Memory B cell (primary cell): Measurements from ENCODE around the gene C1orf53.
A peak's percentile ranks its signal among the peaks of the same experiment; 100 is the strongest.
"Not testable (repeated sequence)": the region's sequence is repeated elsewhere in the genome, so short reads cannot be mapped to it uniquely, and the experiment has no call there.

ENCODE experiments used
- ATAC-seq: fragments of 150-1000 bp; cut with Tn5 transposase; 2 replicates; pipeline ENCODE4 v1.10.0; 2021; ENCODE audit warnings: low read depth, mild to moderate bottlenecking, moderate library complexity
- DNase-seq, 2 donors: peaks; one replicate each; pipeline ENCODE4 v3.0.0; 2022; ENCODE audit warnings: low spot score in 2 of 2
- H3K27ac Mint-ChIP-seq: one replicate; pipeline ENCODE4 v1.8.0; 2022; ENCODE audit warnings: mild to moderate bottlenecking, moderate library complexity, mixed read lengths
- H3K27me3 Mint-ChIP-seq: one replicate; pipeline ENCODE4 v1.8.0; 2022; ENCODE audit warnings: mixed read lengths
- H3K36me3 Mint-ChIP-seq: one replicate; pipeline ENCODE4 v1.8.0; 2022; ENCODE audit warnings: mild to moderate bottlenecking, mixed read lengths
- H3K4me1 Mint-ChIP-seq: one replicate; pipeline ENCODE4 v1.8.0; 2022; ENCODE audit warnings: mixed read lengths
- H3K4me3 Mint-ChIP-seq: one replicate; pipeline ENCODE4 v1.8.0; 2022; ENCODE audit warnings: mild to moderate bottlenecking, moderate library complexity, mixed read lengths
- H3K9me3 Mint-ChIP-seq: one replicate; pipeline ENCODE4 v1.8.0; 2022; ENCODE audit warnings: mixed read lengths

C1orf53 gene

DNA sequence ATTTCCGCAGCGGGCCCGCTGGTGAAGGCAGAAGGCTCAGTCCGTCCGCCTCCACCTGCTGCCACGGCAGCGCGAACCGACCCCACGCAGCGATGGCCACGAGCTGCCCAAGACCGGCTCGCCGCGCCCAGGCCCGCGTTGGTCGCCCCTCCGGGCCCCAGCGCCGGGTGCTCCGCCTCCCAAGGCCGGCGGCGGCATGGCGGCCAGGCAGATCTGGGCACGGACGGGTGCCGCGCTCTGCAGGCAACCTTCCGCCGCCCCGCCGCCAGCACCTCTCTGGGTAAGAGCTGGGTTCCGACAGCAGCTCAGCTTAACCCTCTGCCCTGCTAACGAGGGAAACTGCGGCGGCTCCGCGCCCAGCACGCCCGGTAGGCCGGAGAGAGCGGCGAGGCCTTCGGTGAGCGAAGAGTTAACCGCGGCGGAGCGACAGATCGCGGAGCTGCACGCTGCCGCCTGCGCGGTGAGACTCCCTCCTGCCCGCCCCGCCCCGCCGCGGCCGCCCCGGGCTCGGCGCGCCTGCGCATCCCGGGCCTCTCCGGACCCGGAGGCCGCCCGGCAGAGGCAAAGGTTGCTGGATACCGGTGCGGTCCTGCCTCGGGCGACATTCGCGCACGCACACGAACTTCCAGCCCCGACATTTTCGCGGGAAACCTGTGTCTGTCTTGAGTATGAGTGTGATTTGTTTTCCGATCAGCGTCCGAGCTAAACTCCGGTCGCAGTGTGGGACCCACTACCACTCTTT lies at the start of gene C1orf53:
Gene C1orf53 (plus strand): TSS at position 177 of the 742 bp plus-strand sequence. CDS start 20 bp downstream, at position 197.
- peaks cover 17% of the 10 kb centered on the region for H3K27me3 Mint-ChIP-seq

DNA sequence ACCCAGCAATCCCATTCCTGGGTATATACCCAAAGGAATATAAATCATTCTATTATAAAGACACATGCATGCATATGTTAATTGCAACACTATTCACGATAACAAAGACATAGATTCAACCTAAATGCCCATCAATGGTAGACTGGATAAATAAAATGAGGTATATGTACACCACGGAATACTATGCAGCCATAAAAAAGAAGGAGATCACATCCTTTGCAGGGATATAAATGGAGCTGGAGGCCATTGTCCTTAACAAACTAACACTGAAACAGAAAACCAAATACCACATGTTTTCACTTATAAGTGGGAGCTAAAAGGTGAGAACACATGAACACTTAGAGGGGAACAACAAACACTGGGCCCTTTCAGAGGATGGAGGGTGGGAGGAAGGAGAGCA lies 46.7 kb upstream of the C1orf53 start:
- H3K9me3 Mint-ChIP-seq, DNase-seq: not testable (repeated sequence)

More for the DNA sequence above, at the start of gene C1orf53:
- peak; percentile 87 for ATAC-seq
- Mint-ChIP-seq H3K4me1 (peaks cover 7% of the 10 kb centered on the region), H3K27ac (peak within 1 kb of the TSS; percentile 62), H3K36me3 (no peaks in the 10 kb centered on the region), H3K4me3 (peak within 1 kb of the TSS; percentile 91), H3K9me3 (no peaks in the 10 kb centered on the region)
- peak; percentile 65 to 77 for DNase-seq

DNA sequence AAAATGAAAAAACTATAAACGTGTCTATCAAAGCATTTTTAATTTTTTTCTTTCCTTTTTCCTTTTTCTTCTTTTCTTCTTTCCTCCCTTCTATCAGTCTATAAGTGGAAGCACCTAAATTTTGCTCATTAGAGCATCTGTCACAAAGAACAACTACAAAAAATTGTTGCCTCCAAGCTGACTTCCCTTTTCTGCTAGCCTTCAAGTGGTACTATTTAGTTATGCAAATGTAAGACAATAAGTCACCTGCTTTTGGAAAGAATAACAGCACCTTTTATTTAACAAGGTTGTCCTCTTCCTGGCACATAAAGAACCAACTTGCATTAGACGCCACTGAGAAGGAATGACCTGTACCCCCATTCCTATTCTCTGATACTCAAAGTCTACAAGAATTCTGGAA lies 45.0 kb upstream of the C1orf53 start:
- Mint-ChIP-seq H3K27ac (no peak overlapping the region), H3K9me3 (peaks cover 3% of the 10 kb centered on the region), H3K4me1 (peaks cover 4% of the 10 kb centered on the region), H3K4me3 (no peak overlapping the region), H3K27me3 (no peaks in the 10 kb centered on the region), H3K36me3 (no peaks in the 10 kb centered on the region)
- ATAC-seq (peak; percentile 83), DNase-seq (no peak)

More for the DNA sequence above, 46.7 kb upstream of the C1orf53 start:
- H3K27me3 Mint-ChIP-seq, H3K27ac Mint-ChIP-seq, ATAC-seq, H3K36me3 Mint-ChIP-seq, H3K4me1 Mint-ChIP-seq, H3K4me3 Mint-ChIP-seq: not testable (repeated sequence)

DNA sequence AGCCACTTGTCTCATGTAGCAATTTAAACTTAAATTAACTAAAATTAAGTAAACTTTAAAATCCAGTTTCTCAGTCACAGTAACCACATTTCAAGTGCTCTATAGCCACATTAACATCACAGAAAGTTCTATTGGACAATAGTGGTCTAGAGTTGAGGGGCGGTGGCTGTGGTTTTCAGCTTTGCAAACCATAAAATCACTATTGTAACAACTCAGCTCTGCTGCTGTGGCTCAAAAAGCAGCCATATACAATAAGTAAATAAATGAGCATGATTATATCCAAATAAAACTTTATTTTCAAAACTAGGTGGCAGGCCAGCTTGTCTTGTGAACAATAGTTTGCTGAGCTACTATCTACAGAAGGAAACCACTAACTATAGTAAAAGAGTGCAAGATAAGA lies 43.4 kb upstream of the C1orf53 start:
- Mint-ChIP-seq H3K27ac (no peak overlapping the region), H3K36me3 (no peaks in the 10 kb centered on the region), H3K4me1 (peaks cover 4% of the 10 kb centered on the region), H3K4me3 (no peak overlapping the region), H3K9me3 (peaks cover 3% of the 10 kb centered on the region), H3K27me3 (no peaks in the 10 kb centered on the region)
- ATAC-seq (no peak), DNase-seq (no peak)

DNA sequence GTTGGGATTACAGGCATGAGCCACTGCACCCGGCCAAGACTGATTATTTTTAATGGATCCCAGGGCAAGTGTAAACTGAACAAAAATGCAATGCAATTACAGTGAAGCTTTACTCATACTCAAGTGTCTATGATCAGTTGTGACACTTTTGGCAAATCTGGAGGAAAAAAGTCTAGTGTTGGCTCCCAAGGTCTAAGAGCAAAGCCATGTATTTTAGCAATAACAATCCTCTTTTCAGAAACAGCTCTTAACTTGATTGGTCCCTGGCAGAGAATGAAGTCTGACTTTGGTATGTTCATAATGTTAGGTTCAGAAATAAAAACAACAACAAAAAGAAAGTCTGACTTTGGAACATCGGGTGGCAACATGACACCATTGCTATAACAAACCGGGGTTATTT lies 40.2 kb upstream of the C1orf53 start:
- DNase-seq (no peak), ATAC-seq (no peak)
- H3K27me3 Mint-ChIP-seq: no peaks in the 10 kb centered on the region
- H3K27ac Mint-ChIP-seq: no peak overlapping the region
- no peaks in the 10 kb centered on the region for H3K9me3 Mint-ChIP-seq
- H3K4me1 Mint-ChIP-seq: peaks cover 4% of the 10 kb centered on the region
- no peak overlapping the region for H3K4me3 Mint-ChIP-seq
- H3K36me3 Mint-ChIP-seq: no peaks in the 10 kb centered on the region

DNA sequence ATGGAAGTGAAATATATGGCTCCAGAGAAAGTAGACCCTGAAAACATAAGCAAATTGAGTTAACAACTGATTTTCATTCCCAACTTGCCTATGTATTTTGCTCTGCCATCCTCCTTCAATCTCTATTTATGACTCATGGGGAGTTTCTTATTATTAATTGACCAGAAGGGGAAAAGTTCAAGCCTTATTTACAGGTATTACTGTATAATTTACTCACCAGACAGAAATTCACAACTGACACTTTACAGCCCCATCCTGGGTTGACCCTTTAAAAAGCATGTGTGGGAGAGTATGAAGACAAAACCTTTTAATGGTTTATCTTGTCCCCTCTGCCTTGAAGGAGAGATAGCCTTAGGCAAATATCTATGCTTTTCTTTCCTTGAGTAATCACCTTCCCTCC lies 39.8 kb upstream of the C1orf53 start:
- H3K4me3 Mint-ChIP-seq: no peak overlapping the region
- DNase-seq: no peak
- H3K27ac Mint-ChIP-seq: no peak overlapping the region

DNA sequence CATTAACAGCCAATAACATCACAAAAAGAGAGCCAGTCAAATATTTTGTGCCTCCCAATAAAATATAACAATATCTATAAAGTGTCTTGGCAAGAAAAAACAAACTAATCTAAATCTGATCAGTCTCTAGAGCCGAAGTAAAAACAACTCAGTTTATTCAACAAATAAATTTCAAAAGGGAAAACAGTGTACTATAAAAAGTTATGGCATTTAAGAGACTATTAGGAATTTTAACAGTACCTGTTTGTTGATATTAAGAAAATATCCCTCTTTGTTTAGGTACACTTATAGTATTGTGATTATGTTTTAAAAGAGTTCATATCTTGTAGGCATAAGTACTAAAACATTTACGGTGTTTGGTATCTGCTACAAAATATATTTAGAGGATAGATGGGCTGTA lies 36.6 kb upstream of the C1orf53 start:
- DNase-seq (no peak), ATAC-seq (no peak)
- no peak overlapping the region for H3K27ac Mint-ChIP-seq
- no peaks in the 10 kb centered on the region for H3K9me3 Mint-ChIP-seq
- no peaks in the 10 kb centered on the region for H3K36me3 Mint-ChIP-seq
- no peaks in the 10 kb centered on the region for H3K27me3 Mint-ChIP-seq
- no peak overlapping the region for H3K4me3 Mint-ChIP-seq
- no peaks in the 10 kb centered on the region for H3K4me1 Mint-ChIP-seq

More for the DNA sequence above, 39.8 kb upstream of the C1orf53 start:
- no peak for ATAC-seq
- Mint-ChIP-seq H3K36me3 (no peaks in the 10 kb centered on the region), H3K27me3 (no peaks in the 10 kb centered on the region), H3K4me1 (peaks cover under 1% of the 10 kb centered on the region), H3K9me3 (no peaks in the 10 kb centered on the region)

DNA sequence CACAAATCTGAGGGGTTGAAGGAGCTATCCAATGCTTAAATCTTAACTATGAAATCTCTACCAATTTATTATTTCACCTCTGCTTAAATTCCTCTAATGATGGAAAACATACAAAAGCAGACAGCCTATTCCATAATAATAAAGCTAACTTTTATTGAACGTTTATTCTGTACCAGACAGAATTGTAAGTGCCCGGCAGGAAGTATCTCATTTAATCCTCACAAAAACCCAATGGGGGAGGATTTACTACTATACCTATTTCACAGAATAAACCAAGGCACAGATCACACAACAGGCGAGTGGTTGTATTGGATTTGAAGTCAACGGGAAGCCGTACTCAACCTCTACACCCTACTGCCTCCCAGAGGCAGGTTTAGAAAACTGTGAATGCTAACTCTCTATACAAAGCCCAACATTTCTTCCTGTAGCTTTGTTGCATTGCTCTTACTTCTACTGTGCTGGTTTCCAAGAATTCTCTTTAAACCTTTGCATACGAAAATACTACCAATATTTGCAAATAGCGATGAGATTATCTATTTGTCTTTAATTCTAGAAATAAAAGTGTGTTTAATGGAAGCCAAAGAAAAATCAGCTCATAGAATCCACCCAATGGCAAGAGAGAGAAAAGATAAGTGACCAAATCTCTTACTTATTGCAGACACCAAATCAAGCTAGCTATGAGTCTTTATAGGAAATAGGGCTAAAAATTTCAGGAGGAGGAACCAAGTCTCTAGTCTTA lies 33.5 kb upstream of the C1orf53 start:
- DNase-seq: peak in 1 of 2 donors; percentile 20
- ATAC-seq: peak; percentile 94

DNA sequence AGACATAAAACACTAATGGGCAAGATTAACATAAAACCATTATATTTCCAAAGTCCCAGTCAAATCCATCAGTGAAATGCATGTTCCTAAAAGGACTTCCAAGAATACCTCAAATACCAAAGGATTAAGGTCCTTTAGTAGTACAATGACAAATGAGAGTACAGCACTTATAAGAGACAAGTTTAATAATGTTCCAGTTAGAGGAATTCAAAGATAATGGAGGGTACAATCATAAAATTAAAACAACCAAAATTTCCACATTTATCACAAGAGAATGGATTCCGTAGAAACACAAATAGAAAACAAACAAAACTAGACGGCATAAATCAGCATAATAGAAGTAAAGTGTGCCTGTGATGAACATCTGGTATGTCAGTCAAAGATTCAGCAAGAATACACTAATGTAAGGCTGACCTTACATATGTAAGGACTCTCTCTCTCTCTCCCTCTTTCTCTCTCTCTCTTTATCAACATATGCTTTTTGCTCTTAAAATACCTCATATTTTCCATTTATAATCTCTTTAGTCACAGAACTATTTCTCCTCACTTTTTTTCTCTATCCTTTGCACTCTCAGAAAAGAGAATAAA lies 32.8 kb upstream of the C1orf53 start:
- ATAC-seq (no peak), DNase-seq (no peak)
- H3K27ac Mint-ChIP-seq: no peak overlapping the region
- H3K4me3 Mint-ChIP-seq: no peak overlapping the region
- no peaks in the 10 kb centered on the region for H3K27me3 Mint-ChIP-seq
- no peaks in the 10 kb centered on the region for H3K9me3 Mint-ChIP-seq
- H3K4me1 Mint-ChIP-seq: no peaks in the 10 kb centered on the region
- H3K36me3 Mint-ChIP-seq: no peaks in the 10 kb centered on the region

More for the DNA sequence above, 33.5 kb upstream of the C1orf53 start:
- no peak overlapping the region for H3K27ac Mint-ChIP-seq
- H3K9me3 Mint-ChIP-seq: no peaks in the 10 kb centered on the region
- no peak overlapping the region for H3K4me3 Mint-ChIP-seq
- H3K36me3 Mint-ChIP-seq: no peaks in the 10 kb centered on the region
- H3K27me3 Mint-ChIP-seq: no peaks in the 10 kb centered on the region
- no peaks in the 10 kb centered on the region for H3K4me1 Mint-ChIP-seq

DNA sequence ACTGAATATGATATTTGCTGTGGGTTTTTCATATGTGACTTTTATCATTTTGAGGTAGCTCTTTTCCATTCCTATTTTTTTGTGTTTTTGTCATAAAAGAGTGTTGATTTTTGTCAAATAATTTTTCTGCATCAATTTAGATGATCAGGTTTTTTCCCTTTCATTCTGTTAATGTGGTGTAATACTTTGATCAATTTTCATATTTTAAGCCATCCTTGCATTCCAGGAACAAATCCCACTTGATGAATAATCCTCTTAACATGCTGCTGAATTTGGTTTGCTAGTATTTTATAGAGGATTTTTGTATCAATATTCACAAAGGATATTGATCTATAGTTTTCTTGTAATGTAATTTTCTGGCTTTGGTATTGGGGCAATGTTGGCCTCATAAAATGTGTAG lies 25.5 kb upstream of the C1orf53 start:
- H3K4me3 Mint-ChIP-seq: no peak overlapping the region
- DNase-seq (no peak), ATAC-seq (no peak)
- peaks cover 2% of the 10 kb centered on the region for H3K36me3 Mint-ChIP-seq
- H3K27ac Mint-ChIP-seq: no peak overlapping the region
- H3K9me3 Mint-ChIP-seq: peaks cover 12% of the 10 kb centered on the region
- no peaks in the 10 kb centered on the region for H3K4me1 Mint-ChIP-seq
- peaks cover 3% of the 10 kb centered on the region for H3K27me3 Mint-ChIP-seq

DNA sequence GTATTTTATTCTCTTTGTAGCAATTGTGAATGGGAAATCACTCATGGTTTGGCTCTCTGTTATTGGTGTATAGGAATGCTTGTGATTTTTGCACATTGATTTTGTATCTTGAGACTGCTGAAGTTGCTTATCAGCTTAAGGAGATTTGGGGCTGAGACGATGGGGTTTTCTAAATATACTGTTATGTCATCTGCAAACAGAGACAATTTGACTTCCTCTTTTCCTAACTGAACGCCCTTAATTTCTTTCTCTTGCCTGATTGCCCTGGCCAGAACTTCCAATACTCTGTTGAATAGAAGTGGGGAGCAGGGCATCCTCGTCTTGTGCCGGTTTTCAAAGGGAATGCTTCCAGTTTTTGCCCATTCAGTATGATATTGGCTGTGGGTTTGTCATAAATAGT lies 22.0 kb upstream of the C1orf53 start:
- not testable (repeated sequence) for ATAC-seq, H3K27ac Mint-ChIP-seq, H3K36me3 Mint-ChIP-seq, H3K4me3 Mint-ChIP-seq, DNase-seq, H3K4me1 Mint-ChIP-seq
- H3K27me3 Mint-ChIP-seq: peaks cover 12% of the 10 kb centered on the region
- peaks cover 12% of the 10 kb centered on the region for H3K9me3 Mint-ChIP-seq

DNA sequence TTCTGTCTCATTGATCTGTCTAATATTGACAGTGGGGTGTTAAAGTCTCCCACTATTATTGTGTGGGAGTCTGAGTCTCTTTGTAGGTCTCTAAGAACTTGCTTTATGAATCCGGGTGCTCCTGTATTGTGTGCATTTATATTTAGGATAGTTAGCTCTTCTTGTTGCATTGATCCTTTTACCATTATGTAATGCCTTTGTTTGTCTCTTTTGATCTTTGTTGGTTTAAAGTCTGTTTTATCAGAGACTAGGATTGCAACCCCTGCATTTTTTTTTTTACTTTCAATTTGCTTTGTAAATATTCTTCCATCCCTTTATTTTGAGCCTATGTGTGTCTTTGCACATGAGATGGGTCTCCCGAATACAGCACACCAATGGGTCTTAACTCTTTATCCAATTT lies 20.2 kb upstream of the C1orf53 start:
- not testable (repeated sequence) for H3K9me3 Mint-ChIP-seq, ATAC-seq, H3K27ac Mint-ChIP-seq, H3K4me1 Mint-ChIP-seq, H3K4me3 Mint-ChIP-seq, DNase-seq, H3K36me3 Mint-ChIP-seq
- peaks cover 12% of the 10 kb centered on the region for H3K27me3 Mint-ChIP-seq

DNA sequence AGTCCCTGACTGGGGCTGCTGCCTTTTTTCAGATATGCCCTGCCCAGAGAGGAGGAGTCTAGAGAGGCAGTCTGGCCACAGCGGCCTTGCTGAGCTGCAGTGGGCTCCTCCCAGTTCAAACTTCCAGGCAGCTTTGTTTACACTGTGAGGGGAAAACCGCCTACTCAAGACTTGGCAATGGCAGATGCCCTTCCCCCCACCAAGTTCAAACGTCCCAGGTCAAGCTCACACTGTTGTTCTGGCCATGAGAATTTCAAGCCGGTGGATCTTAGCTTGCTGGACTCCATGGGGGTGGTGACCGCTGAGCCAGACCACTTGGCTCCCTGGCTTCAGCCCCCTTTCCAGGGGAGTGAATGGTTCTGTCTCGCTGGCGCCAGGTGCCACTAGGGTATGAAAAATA lies 18.3 kb upstream of the C1orf53 start:
- peaks cover 14% of the 10 kb centered on the region for H3K27me3 Mint-ChIP-seq
- H3K36me3 Mint-ChIP-seq: no peaks in the 10 kb centered on the region
- no peaks in the 10 kb centered on the region for H3K9me3 Mint-ChIP-seq
- ATAC-seq (no peak), DNase-seq (no peak)
- no peak overlapping the region for H3K27ac Mint-ChIP-seq
- no peaks in the 10 kb centered on the region for H3K4me1 Mint-ChIP-seq
- no peak overlapping the region for H3K4me3 Mint-ChIP-seq

DNA sequence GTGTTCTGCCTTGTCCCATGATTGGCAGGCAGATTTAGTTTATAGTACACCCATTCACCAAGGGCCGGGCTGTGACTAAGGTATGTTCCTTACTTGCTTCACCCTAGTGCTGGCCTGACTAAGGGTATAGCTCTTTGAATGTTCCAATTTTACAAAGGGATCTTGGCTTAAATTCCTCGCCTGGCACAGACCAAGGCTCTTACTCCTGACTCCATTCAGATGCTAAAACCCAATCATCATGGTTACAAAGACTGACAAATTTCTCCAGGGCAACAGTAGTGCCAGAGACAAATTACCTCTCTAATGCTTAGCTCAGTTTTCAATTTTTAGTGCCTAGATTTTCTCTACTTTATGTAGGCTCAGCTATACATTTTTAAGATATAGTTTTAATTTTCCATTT lies 11.5 kb upstream of the C1orf53 start:
- Mint-ChIP-seq H3K27me3 (peaks cover 15% of the 10 kb centered on the region), H3K4me3 (no peak overlapping the region), H3K4me1 (no peaks in the 10 kb centered on the region), H3K9me3 (no peaks in the 10 kb centered on the region), H3K36me3 (no peaks in the 10 kb centered on the region), H3K27ac (no peak overlapping the region)
- ATAC-seq: no peak
- no peak for DNase-seq
